ENCODE results near the gene CCNB2. TPM values are rescaled to one million over a fixed set of nuclear protein-coding genes. Genes with fewer than 3 reads are reported as not detected.

Gene CCNB2
- total and polyA plus RNA-seq, 8 donors, result 0.12 to 1.1 (median 0.28) TPM

DNA sequence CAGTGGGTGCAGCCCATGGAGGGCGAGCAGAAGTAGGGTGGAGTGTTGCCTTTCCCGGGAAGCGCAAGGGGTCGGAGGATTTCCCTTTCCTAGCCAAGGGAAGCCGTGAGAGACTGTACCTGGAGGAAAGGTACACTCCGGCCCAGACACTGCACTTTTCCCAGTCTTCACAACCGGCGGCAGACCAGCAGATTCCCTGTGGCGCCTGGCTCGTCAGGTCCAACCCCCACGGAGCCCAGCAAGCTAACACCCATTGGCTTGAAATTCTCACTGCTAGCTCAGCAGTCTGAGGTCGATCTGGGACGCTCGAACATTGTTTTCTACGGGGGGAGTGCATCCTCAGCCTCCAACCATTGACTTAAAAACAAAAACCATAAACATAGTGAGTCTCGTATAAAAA, 26.5 kb downstream of the CCNB2 start:
- WGBS, 2 donors, result 98 to 99% methylated on average over 16 of the region's 16 CpGs
- TF ChIP-seq, protein P1, sequence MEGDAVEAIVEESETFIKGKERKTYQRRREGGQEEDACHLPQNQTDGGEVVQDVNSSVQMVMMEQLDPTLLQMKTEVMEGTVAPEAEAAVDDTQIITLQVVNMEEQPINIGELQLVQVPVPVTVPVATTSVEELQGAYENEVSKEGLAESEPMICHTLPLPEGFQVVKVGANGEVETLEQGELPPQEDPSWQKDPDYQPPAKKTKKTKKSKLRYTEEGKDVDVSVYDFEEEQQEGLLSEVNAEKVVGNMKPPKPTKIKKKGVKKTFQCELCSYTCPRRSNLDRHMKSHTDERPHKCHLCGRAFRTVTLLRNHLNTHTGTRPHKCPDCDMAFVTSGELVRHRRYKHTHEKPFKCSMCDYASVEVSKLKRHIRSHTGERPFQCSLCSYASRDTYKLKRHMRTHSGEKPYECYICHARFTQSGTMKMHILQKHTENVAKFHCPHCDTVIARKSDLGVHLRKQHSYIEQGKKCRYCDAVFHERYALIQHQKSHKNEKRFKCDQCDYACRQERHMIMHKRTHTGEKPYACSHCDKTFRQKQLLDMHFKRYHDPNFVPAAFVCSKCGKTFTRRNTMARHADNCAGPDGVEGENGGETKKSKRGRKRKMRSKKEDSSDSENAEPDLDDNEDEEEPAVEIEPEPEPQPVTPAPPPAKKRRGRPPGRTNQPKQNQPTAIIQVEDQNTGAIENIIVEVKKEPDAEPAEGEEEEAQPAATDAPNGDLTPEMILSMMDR (IDR thresholded peaks at IDR 0.05), result no peak
- Histone ChIP-seq H3K9me3 (no peaks in the 10 kb centered on the region), H3K4me1 (no peaks in the 10 kb centered on the region), H3K4me3 (no peak overlapping the region), H3K27me3 (no peaks in the 10 kb centered on the region), H3K36me3 (peaks cover 0 to 10% (median 0%) of the 10 kb centered on the region in 3 donors), H3K27ac (no peak overlapping the region)
- intact Hi-C loops (cut with DNase I), result no loop called here
- ATAC-seq, result no peak
- no peak for FAIRE-seq
- no peak for DNase-seq

DNA sequence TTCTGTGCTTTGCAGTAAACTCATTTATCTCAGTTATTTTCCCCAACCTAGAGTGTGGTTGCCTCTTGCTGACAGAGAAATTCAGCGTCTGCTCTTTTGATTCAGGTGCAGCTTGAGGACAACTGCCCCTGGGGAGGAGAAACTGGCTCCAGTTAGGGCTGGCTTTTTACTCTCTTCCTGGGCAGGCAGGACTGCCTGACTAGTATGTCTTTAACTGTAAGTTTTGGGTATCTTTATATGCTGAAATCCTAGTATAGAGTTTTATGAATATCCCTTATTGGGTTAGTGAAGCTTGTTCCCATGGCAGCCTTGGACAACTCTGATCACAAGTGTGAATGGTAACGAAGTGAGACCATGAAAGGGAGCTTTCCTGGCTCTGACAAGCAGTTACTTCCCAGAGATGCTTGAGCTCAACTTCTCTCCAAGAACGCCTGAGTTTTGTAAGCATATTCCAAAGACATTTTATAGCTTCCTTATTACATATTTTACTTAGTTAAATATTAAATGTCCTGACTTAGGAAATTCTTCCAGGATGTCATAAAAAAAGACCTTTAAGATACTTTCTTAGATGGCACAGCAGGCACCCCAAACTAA, 27.1 kb downstream of the CCNB2 start:
- Histone ChIP-seq H3K9me3 (no peaks in the 10 kb centered on the region), H3K27ac (no peak overlapping the region), H3K4me1 (no peaks in the 10 kb centered on the region), H3K36me3 (peaks cover 0 to 15% (median 0%) of the 10 kb centered on the region in 3 donors), H3K27me3 (no peaks in the 10 kb centered on the region), H3K4me3 (no peak overlapping the region)
- ATAC-seq (no peak), FAIRE-seq (no peak), DNase-seq (no peak)
- TF ChIP-seq, protein P1 (IDR thresholded peaks at IDR 0.05), result no peak
- 95 to 97% methylated on average over 3 of the region's 3 CpGs for WGBS, 2 donors
- intact Hi-C loops (cut with DNase I), result no loop called here

GRCh38 chr15:59133929-59134427, 29.0 kb downstream of the CCNB2 start:
- H3K9me3 ChIP-seq, result no peaks in the 10 kb centered on the region
- H3K4me1 ChIP-seq, result no peaks in the 10 kb centered on the region
- intact Hi-C loops (cut with DNase I), result no loop called here
- 95 to 99% methylated on average over 6 of the region's 6 CpGs for WGBS, 2 donors
- DNase-seq (no peak), FAIRE-seq (no peak), ATAC-seq (no peak)
- TF ChIP-seq, protein P1 (IDR thresholded peaks at IDR 0.05), result no peak
- H3K36me3 ChIP-seq, result peaks cover 0 to 22% (median 0%) of the 10 kb centered on the region in 3 donors
- no peak overlapping the region for H3K4me3 ChIP-seq
- no peak overlapping the region for H3K27ac ChIP-seq
- no peaks in the 10 kb centered on the region for H3K27me3 ChIP-seq

DNA sequence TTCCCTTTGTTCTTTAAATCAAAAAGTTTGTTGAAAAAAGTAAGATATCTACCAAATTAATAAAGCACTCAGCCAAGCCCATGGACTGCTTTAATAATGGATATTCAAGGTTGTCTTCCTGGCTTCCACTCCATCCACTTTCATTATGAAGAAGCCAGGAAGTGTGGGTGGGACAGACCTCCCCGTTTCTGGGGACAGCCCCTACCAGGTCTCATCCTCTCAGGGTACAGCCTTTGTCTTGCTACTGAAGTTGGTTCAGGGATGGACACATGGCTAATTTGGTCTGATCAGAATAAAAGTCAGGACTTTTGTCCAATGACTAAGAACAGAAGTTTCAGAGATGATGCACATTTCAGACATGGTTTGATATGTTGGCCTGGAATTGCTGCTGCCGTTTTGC, 32.6 kb downstream of the CCNB2 start:
- FAIRE-seq, result no peak
- ATAC-seq, result no peak
- TF ChIP-seq, protein P1 (IDR thresholded peaks at IDR 0.05), result no peak
- H3K27me3 ChIP-seq, result no peaks in the 10 kb centered on the region
- H3K4me3 ChIP-seq, result no peak overlapping the region
- H3K36me3 ChIP-seq, result peaks cover 0 to 22% (median 0%) of the 10 kb centered on the region in 3 donors
- no peak for DNase-seq
- 72 to 79% methylated on average over 2 of the region's 2 CpGs for WGBS, 2 donors
- no peaks in the 10 kb centered on the region for H3K4me1 ChIP-seq
- no peak overlapping the region for H3K27ac ChIP-seq
- intact Hi-C loops (cut with DNase I), result no loop called here
- H3K9me3 ChIP-seq, result no peaks in the 10 kb centered on the region

DNA sequence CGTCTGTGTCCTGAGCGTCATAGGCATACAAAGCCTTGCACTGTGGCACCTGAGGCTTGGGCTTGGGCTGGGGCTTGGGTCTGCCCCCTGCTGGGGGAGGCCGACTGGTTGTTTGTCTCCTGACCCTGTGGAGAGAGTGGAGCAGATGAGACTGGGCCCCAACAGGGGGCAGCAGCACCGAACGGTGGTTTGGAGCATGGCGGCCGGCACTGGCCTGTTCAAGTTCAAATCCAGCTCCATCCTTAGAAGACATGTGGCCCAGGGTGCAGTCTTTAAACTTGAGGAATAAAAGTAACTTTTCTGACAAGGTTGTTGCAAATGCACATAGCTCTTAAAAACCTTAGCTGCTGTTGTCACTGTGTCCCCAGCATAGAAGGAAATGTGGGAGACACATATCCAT, 33.3 kb downstream of the CCNB2 start:
- Histone ChIP-seq H3K9me3 (no peaks in the 10 kb centered on the region), H3K27ac (no peak overlapping the region), H3K36me3 (peaks cover 0 to 22% (median 0%) of the 10 kb centered on the region in 3 donors), H3K27me3 (no peaks in the 10 kb centered on the region), H3K4me1 (no peaks in the 10 kb centered on the region), H3K4me3 (no peak overlapping the region)
- TF ChIP-seq, protein P1 (IDR thresholded peaks at IDR 0.05), result peak; percentile 13 to 36 (median 16)
- DNase-seq, result peak in 4 of 6 donors; percentile 17 to 65 (median 32)
- 58 to 70% methylated on average over 7 of the region's 7 CpGs for WGBS, 2 donors
- no peak for FAIRE-seq
- intact Hi-C loops (cut with DNase I), result no loop called here
- ATAC-seq, result peak in 3 of 4 donors; percentile 78 to 85 (median 85)
